ENCODE measurements around the gene FBP1. TPM values are rescaled to one million over a fixed set of nuclear protein-coding genes. Genes with fewer than 3 reads are reported as not detected.
"Not testable (repeated sequence)": the region's sequence is repeated elsewhere in the genome, so short reads cannot be mapped to it uniquely, and the experiment has no call there.

The FBP1 gene
- total RNA-seq, 1 donor from 2014 or later: not detected

GRCh38 chr9:94591876-94592275 is 47.4 kb downstream of the FBP1 start:
- DNase-seq (ENCODE audit: extremely low spot score, unreplicated experiment): no peak
- Mint-ChIP-seq H3K36me3 (ENCODE audit: unreplicated experiment) (no peaks in the 10 kb centered on the region), H3K27ac (ENCODE audit: unreplicated experiment) (no peak overlapping the region), H3K4me1 (ENCODE audit: unreplicated experiment) (peaks cover 2% of the 10 kb centered on the region), H3K9me3 (ENCODE audit: unreplicated experiment) (no peaks in the 10 kb centered on the region), H3K27me3 (ENCODE audit: unreplicated experiment) (peaks cover 13% of the 10 kb centered on the region), H3K4me3 (ENCODE audit: unreplicated experiment) (no peak overlapping the region)
- TF ChIP-seq CTCF (IDR thresholded peaks at IDR 0.05): no peak

DNA sequence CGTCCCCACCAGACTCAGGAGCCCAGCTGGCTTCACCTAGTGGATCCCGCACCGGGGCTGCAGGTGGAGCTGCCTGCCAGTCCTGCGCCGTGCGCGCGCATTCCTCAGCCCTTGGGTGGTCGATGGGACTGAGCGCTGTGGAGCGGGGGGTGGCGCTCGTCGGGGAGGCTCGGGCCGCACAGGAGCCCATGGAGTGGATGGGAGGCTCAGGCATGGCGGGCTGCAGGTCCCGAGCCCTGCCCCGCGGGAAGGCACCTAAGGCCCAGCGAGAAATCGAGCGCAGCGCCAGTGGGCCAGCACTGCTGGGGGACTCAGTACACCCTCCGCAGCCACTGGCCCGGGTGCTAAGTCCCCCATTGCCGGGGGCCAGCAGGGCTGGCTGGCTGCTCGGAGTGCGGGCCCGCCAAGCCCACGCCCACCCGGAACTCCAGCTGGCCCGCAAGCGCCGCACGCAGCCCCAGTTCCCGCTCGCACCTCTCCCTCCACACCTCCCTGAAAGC is 48.2 kb downstream of the FBP1 start:
- not testable (repeated sequence) for DNase-seq (ENCODE audit: extremely low spot score, unreplicated experiment); H3K4me1 Mint-ChIP-seq (ENCODE audit: unreplicated experiment); H3K36me3 Mint-ChIP-seq (ENCODE audit: unreplicated experiment); H3K4me3 Mint-ChIP-seq (ENCODE audit: unreplicated experiment); H3K9me3 Mint-ChIP-seq (ENCODE audit: unreplicated experiment); H3K27ac Mint-ChIP-seq (ENCODE audit: unreplicated experiment)
- peaks cover 11% of the 10 kb centered on the region for H3K27me3 Mint-ChIP-seq (ENCODE audit: unreplicated experiment)

- Mint-ChIP-seq H3K4me1 (ENCODE audit: unreplicated experiment) (peaks cover 2% of the 10 kb centered on the region), H3K27ac (ENCODE audit: unreplicated experiment) (no peak overlapping the region), H3K9me3 (ENCODE audit: unreplicated experiment) (no peaks in the 10 kb centered on the region), H3K36me3 (ENCODE audit: unreplicated experiment) (no peaks in the 10 kb centered on the region), H3K4me3 (ENCODE audit: unreplicated experiment) (no peak overlapping the region), H3K27me3 (ENCODE audit: unreplicated experiment) (peaks cover 3% of the 10 kb centered on the region)
- no peak for TF ChIP-seq CTCF (IDR thresholded peaks at IDR 0.05)
- no peak for DNase-seq (ENCODE audit: extremely low spot score, unreplicated experiment)
Measured at GRCh38 chr9:94588681-94589080, 50.6 kb downstream of the FBP1 start.

DNA sequence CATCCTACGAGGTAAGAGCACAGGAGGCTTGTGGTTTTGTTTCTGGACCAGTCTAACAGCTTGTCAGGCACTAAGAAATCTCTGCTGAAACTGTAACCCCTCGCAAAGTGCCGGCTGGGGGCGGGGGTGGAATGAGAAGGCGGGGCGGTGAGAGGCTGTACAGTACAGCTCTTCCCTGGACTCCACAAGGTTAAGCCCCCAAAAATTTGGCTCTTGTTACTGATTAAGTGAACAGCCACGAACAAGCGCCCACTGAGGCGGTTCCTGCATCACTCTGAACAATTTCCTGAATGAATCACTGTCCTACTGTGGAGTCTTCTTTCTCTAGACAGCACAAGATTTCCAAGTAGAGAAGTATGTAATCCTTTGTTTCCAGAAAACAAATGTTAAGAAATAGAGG is 52.5 kb downstream of the FBP1 start:
- Mint-ChIP-seq H3K9me3 (ENCODE audit: unreplicated experiment) (no peaks in the 10 kb centered on the region), H3K27ac (ENCODE audit: unreplicated experiment) (no peak overlapping the region), H3K27me3 (ENCODE audit: unreplicated experiment) (peaks cover 3% of the 10 kb centered on the region), H3K4me3 (ENCODE audit: unreplicated experiment) (no peak overlapping the region), H3K4me1 (ENCODE audit: unreplicated experiment) (peaks cover 2% of the 10 kb centered on the region), H3K36me3 (ENCODE audit: unreplicated experiment) (no peaks in the 10 kb centered on the region)
- no peak for DNase-seq (ENCODE audit: extremely low spot score, unreplicated experiment)
- no peak for TF ChIP-seq CTCF (IDR thresholded peaks at IDR 0.05)

DNA sequence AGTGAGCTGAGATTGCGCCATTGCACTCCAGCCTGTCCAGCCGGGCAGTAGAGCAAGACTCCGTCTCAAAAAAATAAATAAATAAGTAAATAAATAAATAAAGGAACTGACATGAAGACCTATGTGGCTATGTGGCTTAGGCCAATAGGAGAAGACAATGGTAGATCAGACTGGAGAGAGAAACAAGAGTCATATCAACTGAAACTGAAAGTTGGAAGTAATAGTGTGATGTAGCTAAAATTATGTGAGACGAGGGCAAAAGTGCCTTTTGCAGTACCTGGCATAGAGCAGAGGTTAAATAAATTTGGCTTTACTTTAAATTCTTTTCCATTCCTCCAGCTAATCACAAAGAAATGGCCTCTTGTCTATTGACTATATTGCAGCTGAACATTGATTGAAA is 53.0 kb downstream of the FBP1 start:
- H3K36me3 Mint-ChIP-seq (ENCODE audit: unreplicated experiment): no peaks in the 10 kb centered on the region
- peaks cover 3% of the 10 kb centered on the region for H3K27me3 Mint-ChIP-seq (ENCODE audit: unreplicated experiment)
- no peak for TF ChIP-seq CTCF (IDR thresholded peaks at IDR 0.05)
- peaks cover 2% of the 10 kb centered on the region for H3K4me1 Mint-ChIP-seq (ENCODE audit: unreplicated experiment)
- no peaks in the 10 kb centered on the region for H3K9me3 Mint-ChIP-seq (ENCODE audit: unreplicated experiment)
- no peak overlapping the region for H3K4me3 Mint-ChIP-seq (ENCODE audit: unreplicated experiment)
- DNase-seq (ENCODE audit: extremely low spot score, unreplicated experiment): no peak
- no peak overlapping the region for H3K27ac Mint-ChIP-seq (ENCODE audit: unreplicated experiment)

DNA sequence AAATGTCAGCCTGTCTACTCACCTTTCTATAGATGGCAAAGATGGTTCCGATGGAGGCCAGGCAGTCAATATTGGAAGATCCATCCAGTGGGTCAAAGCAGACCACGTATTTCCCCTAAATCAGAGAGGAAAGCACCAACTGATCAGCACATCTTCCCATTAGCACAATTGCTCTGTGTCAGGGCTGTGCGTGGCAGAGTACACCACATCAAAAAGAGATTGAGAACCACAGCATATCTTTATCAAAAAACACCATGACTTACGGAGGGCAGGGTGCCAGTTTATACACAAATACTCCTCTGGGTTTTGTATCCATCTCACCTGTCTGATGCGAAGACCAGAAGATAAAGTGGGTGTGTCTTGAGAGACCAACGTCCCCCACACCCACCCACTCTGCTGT is 54.8 kb downstream of the FBP1 start:
- no peak for DNase-seq (ENCODE audit: extremely low spot score, unreplicated experiment)
- Mint-ChIP-seq H3K4me1 (ENCODE audit: unreplicated experiment) (peaks cover 2% of the 10 kb centered on the region), H3K4me3 (ENCODE audit: unreplicated experiment) (no peak overlapping the region), H3K9me3 (ENCODE audit: unreplicated experiment) (no peaks in the 10 kb centered on the region), H3K27ac (ENCODE audit: unreplicated experiment) (no peak overlapping the region), H3K36me3 (ENCODE audit: unreplicated experiment) (no peaks in the 10 kb centered on the region), H3K27me3 (ENCODE audit: unreplicated experiment) (peaks cover 6% of the 10 kb centered on the region)
- TF ChIP-seq CTCF (IDR thresholded peaks at IDR 0.05): no peak
